Skeletal muscle satellite cell (primary cell): ENCODE data around the gene DOCK6.

Source experiments
- H3K27me3 ChIP-seq: 2 replicates; pipeline ENCODE4 v1.7.0; 2013; ENCODE audit warnings: low read length; ENCODE audit not compliant: control insufficient read depth, insufficient read depth
- H3K36me3 ChIP-seq: 2 replicates; pipeline ENCODE4 v1.7.0; 2013; ENCODE audit warnings: mild to moderate bottlenecking, control low read depth, low read length; ENCODE audit not compliant: insufficient read depth
- H3K4me1 ChIP-seq: 2 replicates; pipeline ENCODE4 v1.7.0; 2013; ENCODE audit warnings: low read length; ENCODE audit not compliant: control insufficient read depth, insufficient read depth
- H3K4me2 ChIP-seq: 2 replicates; pipeline ENCODE4 v1.7.0; 2013; ENCODE audit warnings: mild to moderate bottlenecking, low read length
- H3K4me3 ChIP-seq: 2 replicates; pipeline ENCODE4 v1.7.0; 2013; ENCODE audit warnings: low read length
- H3K9ac ChIP-seq: 2 replicates; pipeline ENCODE4 v1.7.0; 2013; ENCODE audit warnings: mild to moderate bottlenecking, low read depth, low read length, moderate library complexity
- H3K9me3 ChIP-seq: replicated peaks from 2 replicates; pipeline ENCODE4 v1.7.0; 2013; ENCODE audit warnings: mild to moderate bottlenecking, control low read depth, low read length

The DOCK6 gene

GRCh38 chr19:11254666-11255065 is 7.7 kb downstream of the DOCK6 start:
- H3K27me3 ChIP-seq, result no peaks in the 10 kb centered on the region
- no peaks in the 10 kb centered on the region for H3K9me3 ChIP-seq
- no peak overlapping the region for H3K4me2 ChIP-seq
- H3K4me3 ChIP-seq, result no peak overlapping the region
- peaks cover 20% of the 10 kb centered on the region for H3K36me3 ChIP-seq
- no peak overlapping the region for H3K9ac ChIP-seq
- no peaks in the 10 kb centered on the region for H3K4me1 ChIP-seq

- H3K36me3 ChIP-seq, result peaks cover 24% of the 10 kb centered on the region
- H3K4me1 ChIP-seq, result no peaks in the 10 kb centered on the region
- no peaks in the 10 kb centered on the region for H3K27me3 ChIP-seq
- no peak overlapping the region for H3K4me2 ChIP-seq
- H3K4me3 ChIP-seq, result no peak overlapping the region
- no peaks in the 10 kb centered on the region for H3K9me3 ChIP-seq
- H3K9ac ChIP-seq, result no peak overlapping the region
Measured at GRCh38 chr19:11252665-11253355, 9.5 kb downstream of the DOCK6 start.

GRCh38 chr19:11251650-11252314 is 10.5 kb downstream of the DOCK6 start:
- no peak overlapping the region for H3K9ac ChIP-seq
- peaks cover 28% of the 10 kb centered on the region for H3K36me3 ChIP-seq
- no peaks in the 10 kb centered on the region for H3K27me3 ChIP-seq
- no peak overlapping the region for H3K4me3 ChIP-seq
- H3K9me3 ChIP-seq, result no peaks in the 10 kb centered on the region
- no peak overlapping the region for H3K4me2 ChIP-seq
- peaks cover 5% of the 10 kb centered on the region for H3K4me1 ChIP-seq

- no peak overlapping the region for H3K9ac ChIP-seq
- H3K4me2 ChIP-seq, result no peak overlapping the region
- H3K4me3 ChIP-seq, result no peak overlapping the region
- H3K36me3 ChIP-seq, result peaks cover 28% of the 10 kb centered on the region
- peaks cover 5% of the 10 kb centered on the region for H3K4me1 ChIP-seq
- H3K27me3 ChIP-seq, result no peaks in the 10 kb centered on the region
- H3K9me3 ChIP-seq, result no peaks in the 10 kb centered on the region
Measured at GRCh38 chr19:11251217-11251616, 11.1 kb downstream of the DOCK6 start.

- Histone ChIP-seq H3K4me1 (peaks cover 5% of the 10 kb centered on the region), H3K4me3 (no peak overlapping the region), H3K36me3 (peaks cover 32% of the 10 kb centered on the region)
Measured at GRCh38 chr19:11248852-11249251, 13.5 kb downstream of the DOCK6 start.

GRCh38 chr19:11247934-11248333 is 14.4 kb downstream of the DOCK6 start:
- Histone ChIP-seq H3K9ac (no peak overlapping the region), H3K36me3 (peaks cover 32% of the 10 kb centered on the region), H3K27me3 (no peaks in the 10 kb centered on the region), H3K4me2 (no peak overlapping the region), H3K4me1 (peaks cover 10% of the 10 kb centered on the region), H3K9me3 (no peaks in the 10 kb centered on the region), H3K4me3 (no peak overlapping the region)

More at GRCh38 chr19:11248852-11249251, 13.5 kb downstream of the DOCK6 start:
- no peaks in the 10 kb centered on the region for H3K9me3 ChIP-seq
- H3K27me3 ChIP-seq, result no peaks in the 10 kb centered on the region
- no peak overlapping the region for H3K4me2 ChIP-seq
- H3K9ac ChIP-seq, result no peak overlapping the region

GRCh38 chr19:11247391-11247790 is 14.9 kb downstream of the DOCK6 start:
- Histone ChIP-seq H3K9ac (no peak overlapping the region), H3K4me3 (no peak overlapping the region), H3K4me2 (no peak overlapping the region), H3K9me3 (no peaks in the 10 kb centered on the region), H3K4me1 (peaks cover 10% of the 10 kb centered on the region), H3K36me3 (peaks cover 29% of the 10 kb centered on the region), H3K27me3 (no peaks in the 10 kb centered on the region)

GRCh38 chr19:11246941-11247340 is 15.4 kb downstream of the DOCK6 start:
- no peak overlapping the region for H3K4me2 ChIP-seq
- no peak overlapping the region for H3K9ac ChIP-seq
- no peaks in the 10 kb centered on the region for H3K27me3 ChIP-seq
- peaks cover 10% of the 10 kb centered on the region for H3K4me1 ChIP-seq
- H3K4me3 ChIP-seq, result no peak overlapping the region
- H3K36me3 ChIP-seq, result peaks cover 24% of the 10 kb centered on the region
- no peaks in the 10 kb centered on the region for H3K9me3 ChIP-seq

- Histone ChIP-seq H3K4me3 (no peak overlapping the region), H3K4me2 (no peak overlapping the region), H3K27me3 (no peaks in the 10 kb centered on the region), H3K9ac (no peak overlapping the region), H3K4me1 (peaks cover 10% of the 10 kb centered on the region), H3K9me3 (no peaks in the 10 kb centered on the region), H3K36me3 (peaks cover 14% of the 10 kb centered on the region)
Measured at GRCh38 chr19:11244846-11245589, 17.3 kb downstream of the DOCK6 start.

- H3K9ac ChIP-seq, result no peak overlapping the region
- H3K9me3 ChIP-seq, result no peaks in the 10 kb centered on the region
- peak overlapping the region; percentile 40 for H3K4me2 ChIP-seq
- no peak overlapping the region for H3K4me3 ChIP-seq
- H3K27me3 ChIP-seq, result no peaks in the 10 kb centered on the region
- H3K4me1 ChIP-seq, result peaks cover 10% of the 10 kb centered on the region
- H3K36me3 ChIP-seq, result peaks cover 18% of the 10 kb centered on the region
Measured at GRCh38 chr19:11243798-11244169, 18.5 kb downstream of the DOCK6 start.

- Histone ChIP-seq H3K9ac (no peak overlapping the region), H3K4me2 (peak overlapping the region; percentile 40), H3K4me3 (no peak overlapping the region), H3K9me3 (no peaks in the 10 kb centered on the region), H3K4me1 (peaks cover 10% of the 10 kb centered on the region), H3K27me3 (no peaks in the 10 kb centered on the region), H3K36me3 (peaks cover 23% of the 10 kb centered on the region)
Measured at GRCh38 chr19:11242864-11243797, 19.2 kb downstream of the DOCK6 start.
